GM12878 (cell line): ENCODE measurements around the gene RCOR1. TPM values are rescaled to one million over a fixed set of nuclear protein-coding genes. Genes with fewer than 3 reads are reported as not detected.

ENCODE experiments used
- ATAC-seq: fragments of 200-7000 bp; cut with Tn5 transposase; 3 replicates; pipeline ENCODE4 v1.9.1; 2020; ENCODE audit warnings: mild to moderate bottlenecking, moderate library complexity
- BruUV-seq: library from RNA; stranded (reverse); fragments of 400-500 nt; replicated peaks from 2 replicates; lab custom pipeline; 2021; lab: Mats Ljungman, UMichigan
- CTCF ChIA-PET: fragments of 300-600 bp; sonication (Branson Sonifier 250); formaldehyde crosslinking; extraction: SDS; loops from one replicate; lab custom pipeline; 2021; ENCODE audit warnings: inconsistent platforms; lab: Yijun Ruan, JAX
- POLR2A ChIA-PET: fragments of 350-600 bp; formaldehyde crosslinking; extraction: SDS; loops from one replicate; lab custom pipeline; 2021; ENCODE audit warnings: inconsistent platforms; lab: Charles Lee
- RAD21 ChIA-PET: fragments of 300-600 bp; sonication (Branson Sonifier 250); formaldehyde crosslinking; loops from one replicate; lab custom pipeline; 2023; ENCODE audit warnings: antibody characterized with exemption; ENCODE audit not compliant: unreplicated experiment; lab: Charles Lee
- SMC1A ChIA-PET: fragments of 300-600 bp; sonication (Branson Sonifier 250); formaldehyde crosslinking; loops from one replicate; lab custom pipeline; 2023; ENCODE audit not compliant: unreplicated experiment, uncharacterized antibody; lab: Charles Lee
- DNase-seq: peaks from one replicate; pipeline ENCODE4 v3.0.0-alpha.2; 2011; ENCODE audit warnings: low read depth, low spot score
- FAIRE-seq: peaks from 3 replicates; lab custom pipeline; 2011; peaks lifted over from hg19 to GRCh38; lab: Jason Lieb, UNC
- H2AFZ ChIP-seq: 2 replicates; pipeline ENCODE4 v1.6.0; 2011; ENCODE audit warnings: low read depth, low read length, control low read depth; ENCODE audit not compliant: control insufficient read depth
- H3K27ac ChIP-seq: 2 replicates; pipeline ENCODE4 v1.5.1; 2011; ENCODE audit warnings: control low read depth; ENCODE audit not compliant: control insufficient read depth, insufficient read depth
- H3K27me3 ChIP-seq, 2 experiments: replicated peaks in 1 of 2; 2 replicates each; pipeline versions ENCODE4 v1.6.0 to v1.6.1; 2011; ENCODE audit warnings: low read length in 1 of 2; ENCODE audit not compliant: control insufficient read depth in 2 of 2, insufficient read depth in 2 of 2
- H3K36me3 ChIP-seq, 2 experiments: 2 replicates each; pipeline ENCODE4 v1.5.1; 2011; ENCODE audit warnings: low read length in 1 of 2; ENCODE audit not compliant: control insufficient read depth in 2 of 2, insufficient read depth in 2 of 2
- H3K4me1 ChIP-seq: 2 replicates; pipeline ENCODE4 v1.6.1; 2011; ENCODE audit warnings: mild to moderate bottlenecking, low read length, moderate library complexity, mixed read lengths; ENCODE audit not compliant: control insufficient read depth, insufficient read depth
- H3K4me2 ChIP-seq: 2 replicates; pipeline ENCODE4 v1.6.0; 2011; ENCODE audit warnings: control low read depth; ENCODE audit not compliant: control insufficient read depth, insufficient read depth
- H3K4me3 ChIP-seq: fragments of 200-600 bp; sonication (generic); 2 replicates; pipeline ENCODE4 v1.5.1; 2016
- H3K79me2 ChIP-seq: 2 replicates; pipeline ENCODE4 v1.6.0; 2011; ENCODE audit warnings: low read length; ENCODE audit not compliant: control insufficient read depth, insufficient read depth
- H3K9ac ChIP-seq: 2 replicates; pipeline ENCODE4 v1.8.0; 2011; ENCODE audit warnings: low read length, control low read depth, mixed read lengths; ENCODE audit not compliant: control insufficient read depth, insufficient read depth
- H3K9me3 ChIP-seq: replicated peaks from 3 replicates; pipeline ENCODE4 v1.5.1; 2011; ENCODE audit warnings: mild to moderate bottlenecking, low read length; ENCODE audit not compliant: control insufficient read depth, insufficient read depth
- H4K20me1 ChIP-seq: 2 replicates; pipeline ENCODE4 v1.6.0; 2011; ENCODE audit not compliant: control insufficient read depth, insufficient read depth
- ATF7 ChIP-seq: fragments of 450-650 bp; IDR thresholded peaks from 2 replicates; pipeline ENCODE4 v1.6.1; 2016; ENCODE audit warnings: low read depth, mild to moderate bottlenecking
- BACH1 ChIP-seq: fragments of 450-650 bp; IDR thresholded peaks from 2 replicates; pipeline ENCODE4 v1.6.1; 2017; ENCODE audit warnings: mild to moderate bottlenecking, borderline replicate concordance
- CHD2 ChIP-seq: IDR thresholded peaks from 2 replicates; pipeline ENCODE4 v1.6.1; 2011; ENCODE audit warnings: low read depth, low read length, improper control_type of control experiment, borderline replicate concordance
- JUND ChIP-seq: IDR thresholded peaks from 2 replicates; pipeline ENCODE4 v1.6.1; 2012; ENCODE audit warnings: low read depth, mild to moderate bottlenecking, low read length, improper control_type of control experiment, moderate library complexity
- MAX ChIP-seq: IDR thresholded peaks from 2 replicates; pipeline ENCODE4 v1.6.1; 2012; ENCODE audit warnings: low read depth, low read length, improper control_type of control experiment
- NR2F1 ChIP-seq: fragments of 450-650 bp; conservative IDR thresholded peaks from 2 replicates; pipeline ENCODE4 v1.6.1; 2017; ENCODE audit warnings: mild to moderate bottlenecking
- NRF1 ChIP-seq: conservative IDR thresholded peaks from 2 replicates; pipeline ENCODE4 v1.6.1; 2011; ENCODE audit warnings: mild to moderate bottlenecking, low read depth, low read length, improper control_type of control experiment
- RB1 ChIP-seq: fragments of 450-650 bp; formaldehyde crosslinking; IDR thresholded peaks from 2 replicates; pipeline ENCODE4 v1.6.1; 2017; ENCODE audit warnings: mild to moderate bottlenecking, borderline replicate concordance
- RELB ChIP-seq: fragments of 450-650 bp; IDR thresholded peaks from 2 replicates; pipeline ENCODE4 v1.6.1; 2017; ENCODE audit warnings: low read depth, mild to moderate bottlenecking, moderate library complexity
- SPI1 ChIP-seq: IDR thresholded peaks from 2 replicates; pipeline ENCODE4 v1.6.1; 2011; ENCODE audit warnings: low read depth, mild to moderate bottlenecking, low read length, moderate library complexity, borderline replicate concordance; ENCODE audit not compliant: insufficient read depth
- TCF12 ChIP-seq: IDR thresholded peaks from 2 replicates; pipeline ENCODE4 v1.6.1; 2011; ENCODE audit warnings: low read depth, mild to moderate bottlenecking, low read length
- ZNF24 ChIP-seq: fragments of 450-650 bp; IDR thresholded peaks from 2 replicates; pipeline ENCODE4 v1.6.1; 2017; ENCODE audit warnings: antibody characterized with exemption, mild to moderate bottlenecking
- ZNF687 ChIP-seq: fragments of 450-650 bp; IDR thresholded peaks from 2 replicates; pipeline ENCODE4 v1.6.1; 2017; ENCODE audit warnings: mild to moderate bottlenecking, moderate library complexity
- WGBS: methylation state at CpG from one replicate; pipeline ENCODE4 v1.1.6; 2016; ENCODE audit warnings: low lambda C conversion rate; ENCODE audit not compliant: insufficient replicate concordance, insufficient coverage; ENCODE audit errors: missing lambda C conversion rate; 5-methylcytosine and 5-hydroxymethylcytosine counted together
- in situ Hi-C: fragments of 300-500 bp; cut with MboI; formaldehyde crosslinking; loops from 9 replicates; pipeline ENCODE4 v1.14.3; 2018; ENCODE audit warnings: mixed read lengths
- intact Hi-C: fragments of 100-400 bp; cut with micrococcal nuclease; formaldehyde crosslinking; loops from one replicate; pipeline ENCODE4 v1.14.2; 2022; ENCODE audit not compliant: unreplicated experiment
- polyA plus RNA-seq, 11 experiments: library from polyadenylated mRNA; depleted of rRNA in 4 of 11; unstranded in 6 of 11; stranded (reverse) in 5 of 11; fragments of >200 nt; fragmentation: Nextera tagmentation in 4 of 11; fragmentation: Illumina TruSeq in 1 of 11; extraction: Ambion mirVana in 4 of 11; extraction: Trizol in 1 of 11; gene quantifications; 1 replicate in 1 of 11; 2 replicates in 10 of 11; pipeline versions ENCODE4 v1.2.1 to v1.2.3, GENCODE V29; 2011 to 2016; ENCODE audit warnings: inconsistent platforms in 2 of 11, missing spikeins in 2 of 11, low read depth in 1 of 11
- total RNA-seq, 4 experiments: library from RNA; depleted of rRNA in 3 of 4; stranded (reverse); fragments of >200 nt in 3 of 4; fragmentation: Illumina TruSeq in 1 of 4; extraction: Trizol in 1 of 4; gene quantifications; 2 replicates each; pipeline versions ENCODE4 v1.2.1 to v1.2.3, GENCODE V29; 2013 to 2021

The RCOR1 gene
- total and polyA plus RNA-seq, 10 of the 15 experiments (the other 5 are each of a cell fraction or from before 2014, with no cell fraction given): 1.6 to 12.2 (median 4.4) TPM

- 0 out of 2 replicates have a peak, but pooled peaks have one; percentile 39 for TF ChIP-seq RELB
- no peak for TF ChIP-seq ZNF687
These were observed 168.8 kb downstream of the RCOR1 start (continued) for GRCh38 chr14:102761206-102761605.

- RAD21 ChIA-PET: interaction anchor here (0.8 to 2.9 kb wide), 7 partner anchors 9 to 70 kb away, joined by 4 to 24 read pairs (median 4); no protein-coding TSS in a partner anchor
- Histone ChIP-seq H3K9me3 (no peaks in the 10 kb centered on the region), H3K36me3 (no peaks in the 10 kb centered on the region), H3K4me2 (peak overlapping the region; percentile 61), H4K20me1 (no peaks in the 10 kb centered on the region), H3K4me3 (no peak overlapping the region), H2AFZ (peak overlapping the region; percentile 31), H3K27ac (peak overlapping the region; percentile 92), H3K9ac (peak overlapping the region; percentile 61), H3K79me2 (no peaks in the 10 kb centered on the region; the same call in 1 of the 2 replicates), H3K4me1 (peaks cover 51% of the 10 kb centered on the region), H3K27me3 (no peaks in the 10 kb centered on the region)
- in situ Hi-C loops (no loop called here), intact Hi-C loops (loop anchor here (1.0 to 5.0 kb wide), 3 partner anchors 10 to 157 kb away; no protein-coding TSS in a partner anchor)
- CTCF ChIA-PET: interaction anchor here (1.5 to 2.0 kb wide), 3 partner anchors 9 to 70 kb away, joined by 3 to 13 read pairs (median 10); no protein-coding TSS in a partner anchor
- POLR2A ChIA-PET: interaction anchor here (1.2 to 1.8 kb wide), 3 partner anchors 9 to 19 kb away, joined by 4 to 12 read pairs (median 6); no protein-coding TSS in a partner anchor
- SMC1A ChIA-PET: interaction anchor here (0.8 to 1.6 kb wide), 5 partner anchors 10 to 69 kb away, joined by 3 to 10 read pairs (median 3); no protein-coding TSS in a partner anchor
- FAIRE-seq: peak; percentile 83
- under 1% methylated on average over 10 of the region's 11 CpGs for WGBS
- peak; percentile 97 for DNase-seq
- ATAC-seq: peak; percentile 76
- no TSS peak for BruUV-seq
- TF ChIP-seq SPI1: peak; percentile 74
- TF ChIP-seq NRF1: no peak
- TF ChIP-seq CHD2: no peak; the same call in 1 of the 2 replicates
- TF ChIP-seq JUND: peak; percentile 16; the same call in 1 of the 2 replicates
- TF ChIP-seq RB1: no peak
- TF ChIP-seq ZNF24: no peak
- no peak; the same call in 1 of the 2 replicates for TF ChIP-seq BACH1
- peak; percentile 96 for TF ChIP-seq RELB
- no peak for TF ChIP-seq MAX
- peak; percentile 87 for TF ChIP-seq ATF7
- TF ChIP-seq NR2F1: peak; percentile 42; the same call in 1 of the 2 replicates
- peak; percentile 62; the same call in 1 of the 2 replicates for TF ChIP-seq TCF12
These were observed 171.8 kb downstream of the RCOR1 start for GRCh38 chr14:102764220-102764671.
